RPMI8226 (cell line): ENCODE measurements around the gene GDE1.

Source experiments
- DNase-seq: peaks from one replicate; pipeline ENCODE4 v3.0.0-alpha.2; 2015

Gene GDE1

DNA sequence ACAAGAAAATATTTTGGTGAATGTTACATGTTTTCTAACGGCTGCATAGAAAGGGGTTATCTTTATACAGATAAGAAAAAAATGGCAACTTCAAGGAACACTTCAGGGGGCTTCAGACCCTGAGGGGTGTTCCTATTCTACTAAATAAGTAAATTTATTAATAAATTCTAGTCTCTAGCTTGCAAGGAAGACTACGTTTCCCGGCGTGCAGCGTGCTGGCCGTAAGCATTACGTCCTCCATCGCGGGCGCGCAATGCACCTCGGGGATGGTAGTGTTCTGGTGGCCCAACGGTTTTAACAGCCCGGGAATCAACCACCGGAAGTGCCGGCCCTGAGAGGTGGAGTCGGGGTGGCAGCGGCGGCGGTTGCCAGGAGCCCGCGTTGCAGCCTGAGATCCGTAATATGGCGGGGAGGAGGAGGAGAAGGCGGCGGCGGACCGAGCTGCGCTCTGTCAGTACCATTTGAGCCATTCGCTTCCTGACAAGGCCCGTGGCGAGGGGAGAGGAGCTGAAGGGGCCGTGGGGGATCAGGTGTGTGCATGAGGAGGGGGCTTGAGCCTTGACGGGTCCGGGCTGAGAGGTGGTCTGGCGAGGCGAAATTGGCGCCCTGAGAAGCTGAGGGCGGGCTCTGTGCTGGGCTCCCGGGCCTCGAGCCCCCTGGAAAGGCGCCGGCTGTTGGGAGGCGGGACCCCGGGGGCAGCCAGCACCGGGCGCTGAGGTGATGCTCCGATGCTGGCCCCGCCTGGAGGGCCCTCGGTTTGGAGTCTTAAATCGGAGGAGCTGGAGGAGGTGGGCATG lies 1.9 kb upstream of the GDE1 start, which contains the start of gene CCP110:
Gene CCP110 (plus strand): TSS at position 384 of the 797 bp plus-strand sequence. CDS start 3,940 bp downstream, outside the sequence.
- peak; percentile 99 for DNase-seq

DNA sequence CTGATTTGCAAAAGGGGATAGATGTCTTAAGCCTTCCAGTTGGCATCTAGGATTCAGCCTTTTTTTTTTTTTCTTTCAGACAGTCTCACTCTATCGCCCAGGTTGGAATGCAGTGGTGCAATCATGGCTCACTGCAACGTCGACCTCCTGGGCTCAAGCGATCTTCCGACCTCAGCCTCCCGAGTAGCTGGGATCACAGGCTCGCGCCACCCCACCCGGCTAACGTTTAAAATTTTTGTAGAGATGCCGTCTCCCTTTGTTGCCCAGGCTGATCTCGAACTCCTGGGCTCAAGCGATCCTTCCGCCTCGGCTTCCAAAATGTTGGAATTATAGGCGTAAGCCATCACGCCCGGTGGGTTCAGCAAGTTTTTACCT lies 1.3 kb upstream of the GDE1 start:
- DNase-seq, result no peak

DNA sequence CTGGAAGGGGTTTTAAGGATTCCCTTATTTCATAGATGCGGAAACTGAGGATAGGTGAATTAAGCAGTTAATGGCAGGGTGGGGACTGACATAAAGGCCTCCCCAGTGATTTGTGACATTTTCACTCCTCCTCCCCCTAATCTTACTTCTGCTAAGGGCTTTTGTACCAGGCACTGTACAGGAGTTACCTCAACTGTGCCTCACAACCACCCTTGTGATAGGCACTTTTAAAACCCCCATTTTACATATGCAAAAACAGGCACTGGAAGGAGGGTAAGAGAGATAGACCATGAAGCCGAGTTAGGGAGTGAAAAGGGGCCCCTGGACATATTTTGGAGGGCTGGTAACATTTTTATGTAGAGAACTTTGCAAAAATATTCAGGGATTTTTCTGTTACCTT lies 862 bp upstream of the GDE1 start:
- no peak for DNase-seq

DNA sequence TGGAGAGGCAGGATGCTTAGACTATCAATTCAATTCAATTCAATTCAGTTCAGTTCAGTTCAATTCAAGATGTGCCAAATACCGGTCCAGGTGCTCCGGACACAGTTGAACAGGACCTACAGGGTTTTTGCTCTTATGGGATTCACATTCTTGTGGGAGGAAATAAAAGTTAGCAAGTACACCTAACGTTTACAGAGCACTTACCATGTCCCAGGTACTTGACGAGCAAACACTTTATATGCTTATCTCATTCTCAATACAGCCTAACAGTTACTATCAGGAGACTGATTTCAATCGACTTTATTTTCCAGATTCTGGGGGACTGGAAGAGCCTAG lies 467 bp upstream of the GDE1 start:
- no peak for DNase-seq

DNA sequence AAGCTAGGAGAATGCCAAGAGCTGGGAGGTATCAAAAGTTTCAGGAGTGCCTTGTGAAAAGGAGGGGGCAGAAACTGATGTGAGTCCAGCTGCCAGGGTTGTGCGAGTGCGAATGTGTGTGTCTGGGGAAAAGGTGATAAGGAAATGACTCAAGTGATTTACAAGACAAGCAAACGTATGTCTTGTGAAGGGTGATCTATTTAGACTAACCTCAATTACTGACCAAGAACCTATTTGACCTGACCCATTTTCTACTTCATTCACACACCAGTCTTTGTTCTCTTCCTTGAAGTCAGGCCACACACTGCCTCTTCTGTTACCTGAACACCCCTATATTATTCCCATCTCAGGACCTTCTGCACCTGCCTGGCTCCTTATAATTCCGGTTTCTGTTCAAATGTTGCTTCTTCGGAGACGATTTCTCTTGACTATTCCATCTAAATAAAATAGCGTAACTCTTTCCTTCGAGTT lies 1.0 kb downstream of the GDE1 start:
- DNase-seq, result peak; percentile 61

DNA sequence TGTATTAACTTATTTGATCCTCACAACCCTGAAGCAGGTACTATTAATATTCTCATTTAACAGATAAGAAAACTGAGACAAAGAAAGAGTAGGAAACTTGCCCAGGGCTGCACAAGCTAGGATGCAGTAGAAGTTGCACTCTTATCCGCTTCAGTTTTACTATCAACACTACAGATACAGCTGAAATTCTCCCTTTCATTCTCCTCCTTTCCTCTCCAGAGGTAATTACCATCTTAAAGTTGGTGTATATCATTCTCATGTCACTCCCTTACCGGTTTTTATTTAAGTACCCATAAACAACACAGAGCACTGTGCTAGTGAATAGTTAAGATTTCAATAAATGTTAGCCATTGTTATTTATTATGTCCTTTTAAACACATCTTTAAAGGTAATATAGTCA lies 3.5 kb downstream of the GDE1 start:
- DNase-seq, result no peak

DNA sequence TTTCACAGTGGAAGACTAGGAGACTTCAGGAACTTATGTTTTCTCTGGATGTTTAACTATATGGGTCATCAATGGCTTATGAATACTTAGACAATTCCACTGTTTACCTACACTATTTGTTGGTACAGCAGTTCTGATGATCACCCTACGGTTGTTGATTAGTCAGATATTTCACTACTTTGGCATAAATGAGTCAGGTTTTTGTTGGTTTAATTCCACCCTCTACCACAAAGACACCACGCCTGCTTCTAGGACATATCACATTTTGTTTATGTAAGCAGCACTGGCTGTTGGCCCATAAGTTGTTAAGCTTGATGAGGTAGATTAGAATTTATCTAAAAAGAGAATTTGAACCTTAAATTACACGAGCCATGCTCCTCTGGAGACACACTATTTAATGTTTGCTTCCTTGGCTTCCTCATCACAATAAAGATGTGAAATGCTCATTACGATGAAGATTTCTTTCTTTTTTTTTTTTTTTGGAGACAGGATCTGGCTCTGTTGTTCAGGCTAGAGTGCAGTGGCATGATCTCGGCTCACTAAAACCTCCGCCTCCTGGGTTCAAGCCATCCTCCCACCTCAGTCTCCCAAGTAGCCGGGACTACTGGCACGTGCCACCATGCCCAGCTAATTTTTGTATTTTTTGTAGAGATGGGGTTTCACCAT lies 4.3 kb downstream of the GDE1 start:
- DNase-seq, result no peak

DNA sequence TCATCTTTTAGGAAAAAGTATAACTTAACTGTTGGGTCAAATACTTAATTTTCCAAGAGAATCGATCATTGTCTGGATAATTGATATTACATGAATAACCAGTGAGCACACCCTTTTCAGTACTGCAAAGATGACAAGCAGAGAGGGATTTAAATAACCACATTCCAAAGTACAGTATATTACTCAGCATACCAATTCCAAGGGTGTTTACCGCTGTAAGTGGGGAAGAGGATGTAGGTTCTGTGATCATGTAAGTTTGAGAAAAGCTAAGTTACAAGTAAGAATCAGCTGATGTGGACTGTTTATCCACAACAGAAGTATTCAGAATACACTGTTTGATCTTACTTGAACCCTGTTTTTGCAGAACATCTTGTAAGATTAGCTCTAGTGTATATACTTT lies 6.1 kb downstream of the GDE1 start:
- DNase-seq, result no peak

DNA sequence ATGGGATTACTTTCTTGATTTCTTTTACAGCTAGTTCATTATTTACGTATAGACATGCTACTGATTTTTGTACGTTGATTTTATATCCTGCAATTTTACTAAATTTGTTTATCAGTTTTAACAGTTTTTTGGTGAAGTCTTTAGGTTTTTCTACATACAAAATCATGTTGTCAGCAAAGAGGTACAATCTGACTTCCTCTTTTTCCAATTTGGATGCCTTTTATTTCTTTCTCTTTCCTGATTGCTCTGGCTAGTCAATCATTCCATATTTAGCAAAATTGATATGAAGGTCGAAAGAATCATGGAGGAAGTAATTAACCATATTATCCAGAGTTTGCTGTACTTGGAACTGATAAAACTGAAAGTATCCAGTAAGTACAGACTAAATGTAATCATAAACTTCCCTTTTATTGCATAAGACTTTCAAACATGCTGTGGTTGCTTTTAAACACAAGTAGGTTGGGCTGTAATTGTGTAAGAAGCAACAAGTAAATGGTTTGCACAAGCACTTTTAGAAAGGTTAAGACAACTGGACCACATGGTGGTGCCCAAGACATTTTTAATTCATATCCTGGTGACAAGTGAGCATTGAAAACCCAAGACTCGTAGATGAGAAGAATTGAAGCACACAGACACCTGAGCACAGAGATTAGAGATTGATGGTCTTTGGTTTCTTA lies 8.4 kb downstream of the GDE1 start:
- DNase-seq, result peak; percentile 48

DNA sequence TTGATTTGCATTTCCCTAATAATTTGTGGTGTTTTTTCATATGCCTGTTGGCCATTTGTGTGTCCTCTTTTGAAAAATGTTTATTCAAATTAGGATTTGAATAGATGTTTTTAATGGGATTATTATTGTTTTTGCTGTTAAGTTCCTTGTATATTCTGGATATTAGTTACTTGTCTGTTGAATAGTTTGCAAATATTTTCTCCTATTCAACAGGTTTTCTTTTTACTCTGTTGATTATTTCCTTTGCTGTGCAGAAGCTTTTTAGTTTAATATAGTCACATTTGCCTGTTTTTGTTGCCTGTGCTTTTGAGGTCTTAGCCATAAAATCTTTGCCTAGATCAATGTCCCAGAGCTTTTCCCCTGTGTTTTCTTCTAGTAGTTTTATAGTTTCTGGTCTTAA lies 9.6 kb downstream of the GDE1 start:
- DNase-seq, result no peak

DNA sequence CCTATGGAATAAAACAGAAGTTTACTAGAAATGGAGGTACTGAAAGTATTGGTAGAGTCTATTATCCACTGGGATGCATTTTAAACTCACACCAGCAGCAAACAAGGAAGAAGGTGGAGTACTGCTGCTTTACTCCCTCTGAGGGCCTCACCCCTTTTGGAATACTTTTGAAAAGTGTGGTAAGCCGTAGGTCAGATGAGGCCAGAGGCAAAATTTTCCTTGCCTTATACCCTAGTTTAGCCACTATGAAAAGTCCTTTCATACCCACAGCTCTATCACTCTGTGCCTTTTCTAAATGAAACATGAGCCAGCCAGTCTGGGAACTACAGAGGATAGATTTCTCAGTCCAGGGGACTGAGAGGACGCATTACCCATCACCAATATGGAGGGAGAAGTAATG lies 14.0 kb downstream of the GDE1 start:
- no peak for DNase-seq

DNA sequence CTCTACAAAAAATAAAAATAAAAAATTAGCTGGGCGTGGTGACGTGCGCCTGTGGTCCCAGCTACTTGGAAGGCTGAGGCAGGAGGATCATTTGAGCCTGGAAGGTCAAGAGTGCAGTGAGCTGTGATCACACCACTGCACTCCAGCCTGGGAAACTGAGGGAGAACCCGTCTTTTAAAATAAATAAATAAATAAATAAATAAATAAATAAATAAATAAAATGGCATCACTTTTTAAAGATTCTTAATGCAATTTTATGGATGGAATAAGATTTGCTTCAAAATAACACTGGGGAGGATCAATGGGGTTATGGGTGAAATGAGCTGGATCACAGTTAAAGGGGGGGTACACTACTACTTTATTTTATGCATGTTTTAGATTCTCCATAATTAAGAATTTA lies 14.9 kb downstream of the GDE1 start:
- no peak for DNase-seq

DNA sequence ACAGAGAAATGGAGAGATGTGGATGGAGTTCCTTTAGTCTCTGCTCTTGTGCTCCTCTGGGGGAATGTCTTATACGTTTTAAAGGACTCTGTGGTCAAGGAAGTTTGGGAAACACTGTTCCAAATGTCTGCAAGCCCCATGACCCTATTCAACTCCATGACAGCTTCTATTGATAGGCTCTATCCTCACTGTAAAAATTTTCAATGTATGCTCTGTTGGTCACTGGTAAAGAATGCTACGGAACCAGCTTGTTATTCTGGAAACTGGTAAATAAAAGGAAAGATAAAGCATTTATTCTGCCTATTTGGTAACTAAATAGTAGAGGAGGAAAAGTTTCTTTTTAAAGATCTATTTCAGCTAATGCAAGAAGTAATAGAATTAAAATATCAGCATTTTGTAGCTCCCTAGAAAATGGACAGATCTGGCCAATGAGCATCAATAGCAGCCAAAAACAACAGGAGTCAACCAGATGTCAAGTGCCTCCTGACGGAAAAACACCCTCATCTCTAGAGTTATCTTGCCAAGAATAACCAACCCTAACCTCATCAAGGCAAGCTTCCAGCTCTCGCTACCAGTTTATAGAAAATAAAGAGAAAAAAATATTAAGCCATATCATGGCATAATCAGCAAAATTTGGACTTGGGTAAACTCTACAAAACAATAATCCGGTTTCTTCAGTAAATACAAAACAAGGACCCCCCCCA lies 16.1 kb downstream of the GDE1 start:
- no peak for DNase-seq

DNA sequence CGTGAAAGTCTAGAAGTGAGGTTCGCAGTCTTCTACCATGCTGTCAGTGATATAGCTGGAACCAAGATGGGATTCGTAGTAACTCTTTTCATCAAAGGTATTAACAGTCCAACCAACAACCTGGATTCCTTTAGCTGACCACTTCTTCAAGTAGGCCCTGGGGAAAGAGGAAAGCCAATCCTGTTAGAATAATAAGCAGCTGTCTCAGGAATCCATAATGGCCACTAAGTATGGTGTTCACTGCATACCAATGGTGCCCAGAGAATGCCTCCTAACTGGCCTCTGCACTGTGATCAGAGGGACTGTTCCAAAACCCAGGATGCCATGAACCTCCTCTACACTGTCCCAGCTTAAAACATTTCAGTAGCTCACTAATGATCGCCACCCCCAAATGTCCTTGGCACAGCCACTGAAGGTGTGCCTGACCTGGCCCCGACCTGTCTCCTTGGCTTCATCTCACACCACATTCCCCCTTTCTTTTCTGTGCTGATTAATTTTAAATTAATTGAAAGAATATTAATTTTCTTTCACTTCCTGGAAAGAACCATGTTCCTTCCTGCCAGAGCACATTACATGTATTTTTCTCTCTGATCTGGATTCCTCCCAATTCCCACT lies 18.3 kb downstream of the GDE1 start:
- DNase-seq, result no peak

DNA sequence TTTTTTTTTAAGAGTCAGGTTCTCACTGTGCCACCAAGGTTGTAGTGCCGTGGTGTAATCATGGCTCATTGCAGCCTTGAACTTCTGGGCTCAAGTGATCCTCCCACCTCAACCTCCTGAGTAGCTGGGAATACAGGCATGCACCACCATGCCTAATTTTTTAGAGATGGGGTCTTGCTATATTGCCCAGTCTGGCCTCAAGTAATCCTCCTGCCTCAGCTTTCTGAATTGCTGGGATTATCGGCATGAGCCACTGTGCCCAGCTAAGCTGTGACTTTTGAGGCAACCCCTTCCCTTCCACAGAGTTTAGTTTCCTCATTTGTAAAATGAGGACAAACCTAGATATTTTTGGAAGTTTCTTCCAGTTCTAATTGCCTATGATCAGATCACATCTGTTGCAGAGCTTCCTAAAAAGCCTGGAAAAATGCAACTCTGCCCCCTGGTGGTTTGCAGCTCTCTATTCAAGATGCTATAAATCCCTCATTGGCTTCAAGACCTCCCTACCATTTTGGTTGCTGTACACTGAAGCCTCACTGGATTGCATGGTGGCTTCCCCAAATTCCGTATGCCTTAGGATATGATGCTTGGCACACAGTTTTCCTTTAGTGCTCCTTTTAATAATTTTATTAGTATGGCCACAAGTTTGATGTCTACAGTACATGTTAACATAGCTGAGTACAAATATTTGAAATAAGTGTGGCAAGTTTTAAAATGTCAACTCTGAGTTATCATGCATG lies 19.3 kb downstream of the GDE1 start:
- peak; percentile 80 for DNase-seq

DNA sequence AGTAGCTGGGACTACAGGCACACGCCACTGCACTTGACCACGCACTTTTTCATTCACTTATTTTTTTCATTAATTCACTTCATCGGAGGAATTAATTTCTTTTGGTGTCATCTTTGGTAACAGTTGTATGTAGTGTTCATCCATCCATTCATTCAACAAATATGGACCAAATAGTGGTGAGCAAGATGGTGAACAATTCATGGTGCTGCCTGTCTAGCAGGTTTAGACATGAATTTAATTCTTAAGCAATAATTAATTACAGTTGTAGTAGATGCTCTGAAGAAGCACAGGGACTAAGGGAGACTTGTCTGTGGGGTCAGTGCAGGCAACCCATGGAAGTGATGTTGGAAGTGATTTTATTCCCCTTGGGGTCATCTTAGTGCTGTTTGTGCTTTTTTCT lies 22.4 kb downstream of the GDE1 start:
- DNase-seq, result no peak

DNA sequence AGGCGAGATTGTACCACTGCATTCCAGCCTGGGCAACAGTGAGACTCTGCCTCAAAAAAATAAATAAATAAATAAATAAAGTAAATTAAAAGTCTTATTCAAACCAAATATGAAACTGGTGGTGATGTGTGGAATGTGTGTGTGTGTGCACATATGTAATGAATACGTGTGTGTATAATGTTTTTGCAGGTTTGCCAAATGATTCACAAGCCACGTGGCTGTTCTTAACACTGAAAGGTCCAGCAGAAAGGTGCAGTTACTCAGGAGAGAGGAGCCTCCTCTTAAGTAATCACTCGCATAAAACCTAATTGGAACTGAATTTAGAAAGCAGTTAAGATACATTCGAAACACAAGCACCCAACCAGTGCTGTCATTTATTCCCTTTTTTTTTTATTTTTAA lies 22.9 kb downstream of the GDE1 start:
- no peak for DNase-seq

DNA sequence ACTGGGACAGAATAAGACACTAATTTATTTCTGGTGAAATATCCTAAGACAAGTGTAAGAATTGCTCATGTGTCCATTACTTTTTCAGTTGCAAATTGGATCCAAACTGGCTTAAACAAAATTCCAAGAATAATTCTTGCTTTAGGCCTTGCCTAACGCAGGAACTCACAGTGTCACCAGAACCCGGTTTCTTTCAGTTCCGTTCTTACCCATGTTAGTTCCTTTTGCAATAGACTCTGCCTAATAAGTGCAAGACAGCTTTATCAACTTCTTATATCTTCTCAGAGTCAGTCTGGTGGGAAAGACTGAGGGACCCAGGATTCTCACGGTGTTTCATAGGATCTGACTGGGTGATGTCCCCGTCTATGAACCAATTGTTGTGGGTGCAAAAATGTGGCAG lies 24.7 kb downstream of the GDE1 start:
- no peak for DNase-seq

DNA sequence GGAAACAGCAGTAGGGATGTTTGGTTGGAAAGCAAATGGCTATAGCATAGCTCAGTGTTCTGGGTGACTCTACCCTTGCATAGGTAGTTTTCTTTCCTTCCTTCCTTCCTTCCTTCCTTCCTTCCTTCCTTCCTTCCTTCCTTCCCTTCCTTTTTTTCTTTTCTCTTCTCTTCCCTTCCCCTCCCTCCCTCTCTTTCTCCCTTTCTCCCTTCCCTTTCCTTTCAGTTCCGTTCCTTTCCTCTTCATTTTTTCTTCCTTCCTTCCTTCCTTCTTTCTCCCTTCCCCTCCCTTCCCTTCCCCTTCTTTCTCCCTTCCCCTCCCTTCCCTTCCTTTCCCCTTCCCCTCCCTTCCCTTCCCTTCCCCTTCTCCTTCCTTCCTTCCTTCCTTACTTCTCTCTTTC lies 31.3 kb downstream of the GDE1 start:
- no peak for DNase-seq

DNA sequence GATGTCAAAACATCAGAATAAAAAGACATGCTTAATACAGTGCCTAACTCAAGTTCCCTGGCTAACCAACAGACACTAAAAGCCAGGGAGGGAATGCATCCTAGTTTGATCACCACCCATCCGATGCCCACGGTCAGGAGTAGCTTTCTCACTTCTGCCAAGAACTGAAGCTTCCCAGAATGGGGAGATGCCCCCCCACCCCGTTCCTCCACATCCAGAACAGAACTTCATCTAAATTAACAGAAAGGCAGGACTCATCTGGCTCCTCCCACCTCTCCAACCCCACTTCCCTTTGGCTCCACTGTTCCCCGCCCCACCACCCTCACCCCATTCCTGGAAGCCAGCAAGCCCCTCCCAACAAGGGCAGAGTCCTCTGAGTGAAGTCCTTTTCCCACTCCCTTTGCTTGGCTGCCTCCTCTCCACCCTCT lies 33.7 kb downstream of the GDE1 start:
- no peak for DNase-seq

DNA sequence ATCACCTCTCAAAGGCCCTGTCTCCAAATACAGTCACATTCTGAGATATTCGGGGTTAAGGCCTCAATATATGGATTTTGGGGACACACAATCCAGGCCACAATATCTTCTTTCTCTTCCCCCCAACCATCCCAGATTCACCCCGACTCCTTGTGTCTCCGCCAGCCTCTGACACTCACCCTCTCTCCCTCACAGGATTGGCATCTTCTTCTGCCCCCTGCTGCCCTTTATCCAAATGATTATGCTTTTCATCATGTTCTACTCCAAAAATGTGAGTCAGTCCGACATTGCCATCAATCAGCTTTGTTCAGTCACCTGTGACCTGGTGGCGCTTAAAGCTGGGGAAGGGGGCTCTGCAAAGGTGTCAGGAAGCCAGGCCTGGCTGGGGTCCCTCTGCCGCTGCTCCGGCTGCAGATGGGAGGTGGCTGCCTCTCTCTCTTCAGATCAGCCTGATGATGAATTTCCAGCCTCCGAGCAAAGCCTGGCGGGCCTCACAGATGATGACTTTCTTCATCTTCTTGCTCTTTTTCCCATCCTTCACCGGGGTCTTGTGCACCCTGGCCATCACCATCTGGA lies 35.1 kb downstream of the GDE1 start:
- no peak for DNase-seq

DNA sequence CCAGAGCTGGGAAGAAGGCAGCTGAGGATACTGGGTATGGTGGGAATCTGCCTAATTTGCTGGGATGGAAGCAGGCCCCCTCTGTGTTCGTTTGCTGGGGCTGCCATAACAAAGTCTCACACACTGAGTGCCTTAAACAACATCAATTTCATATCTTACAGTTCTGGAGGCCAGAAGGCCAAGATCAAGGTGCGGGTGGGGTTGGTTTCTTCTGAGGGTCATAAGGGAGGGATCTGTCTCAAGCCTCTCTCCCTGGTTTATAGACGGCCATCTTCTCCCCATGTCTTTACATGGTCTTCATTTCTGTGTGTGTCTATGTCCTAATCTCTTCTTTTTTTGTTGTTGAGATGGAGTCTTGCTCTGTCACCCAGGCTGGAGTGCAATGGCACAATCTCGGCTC lies 35.8 kb downstream of the GDE1 start:
- no peak for DNase-seq
